Liver (tissue), 9 donors: ENCODE results near the gene SLC22A15. TPM values are rescaled to one million over a fixed set of nuclear protein-coding genes. Genes with fewer than 3 reads are reported as not detected.

Source experiments
- DNase-seq: peaks from one replicate; pipeline ENCODE4 v3.0.0-alpha.2; 2017; ENCODE audit warnings: low spot score
- H3K27ac ChIP-seq, 2 donors: one replicate each; pipeline ENCODE4 v1.7.0; 2013; ENCODE audit warnings: inconsistent platforms in 2 of 2, low read length in 2 of 2, control low read depth in 1 of 2, low read depth in 1 of 2, mild to moderate bottlenecking in 1 of 2
- H3K27me3 ChIP-seq, 4 donors: one replicate each; pipeline versions ENCODE4 v1.6.1 to v1.7.0; 2013; ENCODE audit warnings: low read length in 3 of 4, inconsistent platforms in 1 of 4, mild to moderate bottlenecking in 1 of 4, moderate library complexity in 1 of 4; ENCODE audit not compliant: control insufficient read depth in 4 of 4, insufficient read depth in 4 of 4
- H3K36me3 ChIP-seq, 4 donors: one replicate each; pipeline versions ENCODE4 v1.6.1 to v1.7.0; 2013; ENCODE audit warnings: low read length in 3 of 4, mild to moderate bottlenecking in 3 of 4, low read depth in 1 of 4, moderate library complexity in 1 of 4; ENCODE audit not compliant: control insufficient read depth in 4 of 4, insufficient read depth in 3 of 4
- H3K4me1 ChIP-seq, 4 donors: one replicate each; pipeline versions ENCODE4 v1.6.1 to v1.7.0; 2013; ENCODE audit warnings: low read length in 3 of 4, mild to moderate bottlenecking in 3 of 4, moderate library complexity in 1 of 4; ENCODE audit not compliant: control insufficient read depth in 4 of 4, insufficient read depth in 4 of 4
- H3K4me3 ChIP-seq, 3 donors: one replicate each; pipeline versions ENCODE4 v1.6.1 to v1.7.0; 2013; ENCODE audit warnings: low read length in 3 of 3, control low read depth in 1 of 3, low read depth in 1 of 3, mild to moderate bottlenecking in 1 of 3
- H3K9ac ChIP-seq, 2 donors: one replicate each; pipeline ENCODE4 v1.7.0; 2013; ENCODE audit warnings: low read length in 2 of 2, mild to moderate bottlenecking in 2 of 2, moderate library complexity in 2 of 2, control low read depth in 1 of 2, low read depth in 1 of 2
- H3K9me3 ChIP-seq, 4 donors: one replicate each; pipeline versions ENCODE4 v1.6.1 to v1.7.0; 2013; ENCODE audit warnings: low read length in 3 of 4; ENCODE audit not compliant: control insufficient read depth in 4 of 4
- ATF3 ChIP-seq: IDR thresholded peaks from 2 replicates; pipeline ENCODE4 v1.6.1; 2016; ENCODE audit warnings: antibody characterized with exemption
- CTCF ChIP-seq: fragments of 150-350 bp; IDR thresholded peaks from 2 replicates; pipeline ENCODE4 v1.5.1; 2017; ENCODE audit warnings: improper control_type of control experiment, low read depth, low read length; ENCODE audit not compliant: missing input control
- FOXA1 ChIP-seq: IDR thresholded peaks from 2 replicates; pipeline ENCODE4 v1.6.1; 2016; ENCODE audit warnings: antibody characterized with exemption
- FOXA2 ChIP-seq: IDR thresholded peaks from 2 replicates; pipeline ENCODE4 v1.6.1; 2016; ENCODE audit warnings: antibody characterized with exemption
- GABPA ChIP-seq, 2 donors: IDR thresholded peaks in 1 of 2; conservative IDR thresholded peaks in 1 of 2; 2 replicates each; pipeline ENCODE4 v1.6.1; 2016; ENCODE audit warnings: antibody characterized with exemption in 2 of 2, mild to moderate bottlenecking in 1 of 2, moderate library complexity in 1 of 2
- HNF4A ChIP-seq, 2 donors: conservative IDR thresholded peaks; 2 replicates each; pipeline ENCODE4 v1.6.1; 2016; ENCODE audit warnings: antibody characterized with exemption in 2 of 2, mild to moderate bottlenecking in 2 of 2
- JUND ChIP-seq, 2 donors: IDR thresholded peaks; 2 replicates each; pipeline ENCODE4 v1.6.1; 2016; ENCODE audit warnings: antibody characterized with exemption in 2 of 2
- MAX ChIP-seq: IDR thresholded peaks from 2 replicates; pipeline ENCODE4 v1.6.1; 2016; ENCODE audit warnings: antibody characterized with exemption
- NR2F2 ChIP-seq: IDR thresholded peaks from 2 replicates; pipeline ENCODE4 v1.6.1; 2016; ENCODE audit warnings: antibody characterized with exemption
- RAD21 ChIP-seq, 2 donors: IDR thresholded peaks; 2 replicates each; pipeline ENCODE4 v1.6.1; 2016; ENCODE audit warnings: antibody characterized with exemption in 2 of 2, mild to moderate bottlenecking in 2 of 2
- REST ChIP-seq: IDR thresholded peaks from 2 replicates; pipeline ENCODE4 v1.6.1; 2016; ENCODE audit warnings: antibody characterized with exemption, mild to moderate bottlenecking
- RXRA ChIP-seq, 2 donors: IDR thresholded peaks; 2 replicates each; pipeline ENCODE4 v1.6.1; 2017 to 2018; ENCODE audit warnings: antibody characterized with exemption in 2 of 2, mild to moderate bottlenecking in 1 of 2
- SP1 ChIP-seq: IDR thresholded peaks from 2 replicates; pipeline ENCODE4 v1.6.1; 2018; ENCODE audit warnings: antibody characterized with exemption, mild to moderate bottlenecking
- TAF1 ChIP-seq: conservative IDR thresholded peaks from 2 replicates; pipeline ENCODE4 v1.6.1; 2016; ENCODE audit warnings: antibody characterized with exemption, mild to moderate bottlenecking
- YY1 ChIP-seq: IDR thresholded peaks from 2 replicates; pipeline ENCODE4 v1.6.1; 2016; ENCODE audit warnings: antibody characterized with exemption, mild to moderate bottlenecking
- ZBTB33 ChIP-seq: IDR thresholded peaks from 2 replicates; pipeline ENCODE4 v1.6.1; 2016; ENCODE audit warnings: antibody characterized with exemption
- WGBS: extraction: QIAGEN DNeasy Blood & Tissue Kit; methylation state at CpG from one replicate; pipeline ENCODE4 v1.1.7; 2013; 5-methylcytosine and 5-hydroxymethylcytosine counted together
- polyA plus RNA-seq, 2 donors: library from polyadenylated mRNA; stranded (reverse) in 1 of 2; unstranded in 1 of 2; fragments of 200-250 nt in 1 of 2; fragments of >200 nt in 1 of 2; fragmentation: Nextera tagmentation in 1 of 2; extraction: Ambion mirVana in 1 of 2; gene quantifications; one replicate each; pipeline versions ENCODE4 v1.2.1 to v1.2.3, GENCODE V29; 2013 to 2015
- total RNA-seq, 2 donors: library from RNA; depleted of rRNA; stranded (reverse); fragments of >200 nt; gene quantifications; one replicate each; pipeline ENCODE4 v1.2.3, GENCODE V29; 2014
- donor health status: healthy.
- donor health status: healthy.
- donor health status: healthy.
- donor health status: healthy.
- donor health status: healthy.

Gene SLC22A15
- total and polyA plus RNA-seq, 4 donors, result 0.12 to 3.6 (median 0.83) TPM

- WGBS, result 72% methylated on average over 6 of the region's 6 CpGs
- Histone ChIP-seq H3K4me3 (no peak overlapping the region), H3K36me3 (no peaks in the 10 kb centered on the region), H3K9me3 (no peaks in the 10 kb centered on the region), H3K27me3 (no peaks in the 10 kb centered on the region), H3K27ac (no peak overlapping the region), H3K4me1 (no peaks in the 10 kb centered on the region), H3K9ac (no peak overlapping the region)
- no peak for TF ChIP-seq TAF1
- no peak for TF ChIP-seq MAX
- TF ChIP-seq SP1, result no peak
- TF ChIP-seq CTCF, result no peak
- no peak for TF ChIP-seq FOXA2
- no peak for TF ChIP-seq YY1
- no peak for TF ChIP-seq NR2F2
- no peak for TF ChIP-seq JUND (IDR thresholded peaks at IDR 0.05)
- no peak for TF ChIP-seq REST
- no peak for TF ChIP-seq HNF4A (conservative IDR thresholded peaks at IDR 0.05)
- no peak for TF ChIP-seq ZBTB33
- TF ChIP-seq RXRA (IDR thresholded peaks at IDR 0.05), result no peak
- no peak for TF ChIP-seq ATF3
- no peak for TF ChIP-seq GABPA (IDR thresholded peaks at IDR 0.05 in 1 of 2, conservative IDR thresholded peaks at IDR 0.05 in 1 of 2)
- TF ChIP-seq RAD21 (IDR thresholded peaks at IDR 0.05), result no peak
- no peak for DNase-seq
These were observed 102.4 kb downstream of the SLC22A15 start for GRCh38 chr1:116078699-116079223.

- H3K9me3 ChIP-seq, result peaks cover 0 to 10% (median 3%) of the 10 kb centered on the region in 4 donors
- no peaks in the 10 kb centered on the region for H3K4me1 ChIP-seq
- no peak overlapping the region for H3K4me3 ChIP-seq
- H3K27ac ChIP-seq, result no peak overlapping the region
- no peaks in the 10 kb centered on the region for H3K36me3 ChIP-seq
- H3K9ac ChIP-seq, result no peak overlapping the region
- no peak for DNase-seq
- H3K27me3 ChIP-seq, result no peaks in the 10 kb centered on the region
- TF ChIP-seq FOXA2 (no peak), FOXA1 (no peak), HNF4A (conservative IDR thresholded peaks at IDR 0.05) (no peak), ZBTB33 (no peak), RAD21 (IDR thresholded peaks at IDR 0.05) (no peak), MAX (no peak), REST (no peak), TAF1 (no peak), JUND (IDR thresholded peaks at IDR 0.05) (no peak), NR2F2 (no peak), GABPA (IDR thresholded peaks at IDR 0.05 in 1 of 2, conservative IDR thresholded peaks at IDR 0.05 in 1 of 2) (no peak)
These were observed 111.3 kb downstream of the SLC22A15 start for GRCh38 chr1:116087628-116088027.
